ENCODE results near the gene SPAG9.

Gene SPAG9

DNA sequence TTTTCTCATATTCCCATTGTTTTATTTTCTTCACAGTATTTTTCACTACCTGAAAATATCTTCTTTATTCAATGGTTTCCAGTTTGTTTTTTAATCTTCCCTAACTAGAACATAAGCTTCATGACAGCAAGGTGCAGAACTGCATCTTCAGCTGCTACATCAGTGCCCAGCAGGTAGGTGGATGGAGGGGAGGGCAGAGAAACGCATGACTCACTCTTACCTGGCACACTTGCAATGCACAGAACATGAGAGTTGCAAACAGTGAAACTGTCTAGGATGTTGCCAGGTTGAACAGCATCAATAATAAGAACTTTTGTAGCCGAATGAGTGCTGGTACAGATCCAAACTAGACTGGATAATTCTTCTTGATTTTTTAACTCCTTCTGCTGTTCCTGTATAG is 127.1 kb downstream of the SPAG9 start:
- DNase-seq = no peak
- Mint-ChIP-seq H3K27me3 (no peaks in the 10 kb centered on the region), H3K9me3 (no peaks in the 10 kb centered on the region), H3K4me1 (no peaks in the 10 kb centered on the region), H3K36me3 (peaks cover 41% of the 10 kb centered on the region), H3K27ac (no peak overlapping the region), H3K4me3 (no peak overlapping the region)
- CTCF ChIA-PET = no interaction called here

DNA sequence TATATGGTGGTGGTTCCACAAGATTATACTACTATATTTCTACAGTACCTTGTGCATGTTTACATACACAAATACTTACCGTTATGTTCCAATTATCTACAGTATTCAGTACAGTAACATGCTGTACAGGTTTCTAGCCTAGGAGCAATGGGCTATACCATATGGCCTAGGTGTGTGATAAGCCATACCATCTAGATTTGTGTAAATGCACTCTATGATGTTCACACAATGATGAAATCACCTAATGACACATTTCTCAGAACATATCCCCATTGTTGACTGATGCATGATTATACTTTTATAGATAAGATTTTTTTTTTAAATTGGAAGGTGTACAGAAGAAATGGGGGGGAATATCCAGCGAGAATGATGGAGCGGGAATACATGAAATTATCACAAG is 131.5 kb downstream of the SPAG9 start:
- Mint-ChIP-seq H3K4me1 (no peaks in the 10 kb centered on the region), H3K4me3 (no peak overlapping the region), H3K36me3 (peaks cover 47% of the 10 kb centered on the region), H3K9me3 (no peaks in the 10 kb centered on the region), H3K27ac (no peak overlapping the region), H3K27me3 (no peaks in the 10 kb centered on the region)
- CTCF ChIA-PET = no interaction called here
- DNase-seq = no peak

DNA sequence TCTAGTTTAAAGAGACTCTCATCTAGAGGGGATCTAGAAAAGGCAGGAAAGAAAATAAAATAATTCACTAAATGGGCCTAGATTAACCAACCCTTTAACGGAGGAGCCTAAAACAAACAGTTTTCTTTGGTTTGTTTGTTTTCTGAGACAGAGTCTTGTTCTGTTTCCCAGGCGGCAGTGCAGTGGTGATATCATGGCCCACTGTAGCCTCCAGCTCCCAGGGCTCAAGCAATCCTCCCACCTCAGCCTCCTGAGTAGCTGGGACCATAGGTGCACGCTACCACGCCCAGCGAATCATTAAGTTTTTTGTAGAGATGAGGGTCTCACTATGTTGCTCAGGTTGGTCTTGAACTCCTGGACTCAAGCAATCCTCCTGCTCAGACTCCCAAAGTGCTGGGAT is 132.2 kb downstream of the SPAG9 start:
- no peak overlapping the region for H3K27ac Mint-ChIP-seq
- no peak for DNase-seq
- no peaks in the 10 kb centered on the region for H3K4me1 Mint-ChIP-seq
- H3K36me3 Mint-ChIP-seq = peaks cover 43% of the 10 kb centered on the region
- no peaks in the 10 kb centered on the region for H3K27me3 Mint-ChIP-seq
- H3K9me3 Mint-ChIP-seq = no peaks in the 10 kb centered on the region
- no peak overlapping the region for H3K4me3 Mint-ChIP-seq
- CTCF ChIA-PET = no interaction called here

DNA sequence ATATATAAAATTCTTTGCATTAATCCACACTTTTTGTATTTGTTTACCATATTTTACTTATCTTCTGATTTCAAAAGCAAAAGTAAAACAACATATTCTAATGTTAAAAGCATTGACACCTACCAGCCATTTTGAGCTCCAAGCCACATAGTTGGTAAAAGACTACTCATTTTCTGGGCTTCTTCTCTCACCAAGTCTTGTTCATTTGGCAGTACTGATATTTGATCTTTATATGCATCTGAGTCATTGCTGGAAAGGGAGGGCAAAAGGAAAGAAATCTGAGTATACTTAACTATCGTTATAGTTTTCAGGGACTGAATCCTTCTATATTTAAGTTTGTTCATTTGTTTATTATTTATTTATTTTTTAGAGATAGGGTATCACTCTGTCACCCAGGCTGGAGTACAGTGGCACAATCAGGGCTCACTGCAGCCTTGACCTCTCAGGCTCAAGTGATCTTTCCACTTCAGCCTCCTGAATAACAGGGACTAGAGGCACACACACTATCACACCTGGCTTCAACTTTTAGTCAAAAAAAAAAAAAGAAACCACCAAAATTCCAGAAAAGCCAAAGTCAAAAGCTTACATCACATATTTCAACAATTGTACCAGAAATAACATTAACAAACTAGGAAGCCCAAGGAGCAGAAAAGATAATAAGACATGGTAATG is 133.5 kb downstream of the SPAG9 start:
- Mint-ChIP-seq H3K9me3 (no peaks in the 10 kb centered on the region), H3K4me3 (no peak overlapping the region), H3K36me3 (peaks cover 38% of the 10 kb centered on the region), H3K27ac (no peak overlapping the region), H3K27me3 (no peaks in the 10 kb centered on the region), H3K4me1 (no peaks in the 10 kb centered on the region)
- no peak for DNase-seq
- CTCF ChIA-PET = no interaction called here

DNA sequence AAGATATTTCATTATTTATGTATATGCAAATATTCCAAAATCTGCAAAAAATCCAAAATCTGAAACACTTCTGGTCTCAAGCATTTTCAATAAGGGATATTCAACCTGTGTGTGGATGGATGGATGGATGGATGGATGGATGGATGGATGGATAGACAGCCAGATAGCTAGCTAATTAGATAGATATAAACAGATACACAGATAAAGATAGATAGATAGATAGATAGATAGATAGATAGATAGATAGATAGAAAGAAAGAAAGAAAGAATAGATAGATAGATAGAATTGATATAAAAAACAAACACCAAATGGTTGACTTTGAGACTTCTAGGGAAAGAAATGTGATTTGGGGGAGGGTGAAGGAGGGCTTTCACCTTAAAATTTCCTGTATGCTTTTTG is 139.4 kb downstream of the SPAG9 start:
- H3K27me3 Mint-ChIP-seq = no peaks in the 10 kb centered on the region
- peaks cover 39% of the 10 kb centered on the region for H3K36me3 Mint-ChIP-seq

DNA sequence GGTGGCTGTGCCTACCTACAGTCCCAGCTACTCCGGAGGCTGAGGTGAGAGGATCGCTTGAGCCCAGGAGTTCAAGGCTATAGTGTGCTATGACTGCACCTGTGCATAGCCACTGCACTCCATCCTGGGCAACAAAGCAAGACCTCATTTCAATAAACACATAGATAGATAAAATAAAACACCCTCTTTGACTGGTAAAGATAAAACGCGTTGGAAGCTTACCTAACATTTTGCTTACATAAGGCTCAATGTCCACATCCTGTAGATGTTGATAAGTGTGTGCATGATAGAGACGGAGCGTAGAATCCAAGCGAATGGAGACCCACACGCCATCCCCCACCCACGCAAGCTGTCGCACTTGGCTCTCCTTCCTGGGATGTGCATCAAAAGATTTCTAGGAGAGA is 141.1 kb downstream of the SPAG9 start:
- CTCF ChIA-PET = no interaction called here
- H3K36me3 Mint-ChIP-seq = peaks cover 35% of the 10 kb centered on the region
- peaks cover 18% of the 10 kb centered on the region for H3K4me1 Mint-ChIP-seq
- H3K27me3 Mint-ChIP-seq = no peaks in the 10 kb centered on the region
- DNase-seq = no peak
- H3K4me3 Mint-ChIP-seq = no peak overlapping the region
- H3K27ac Mint-ChIP-seq = no peak overlapping the region
- no peaks in the 10 kb centered on the region for H3K9me3 Mint-ChIP-seq

More for the DNA sequence above, 139.4 kb downstream of the SPAG9 start:
- CTCF ChIA-PET = no interaction called here
- Mint-ChIP-seq H3K4me1 (peaks cover 15% of the 10 kb centered on the region), H3K27ac (no peak overlapping the region), H3K4me3 (no peak overlapping the region), H3K9me3 (no peaks in the 10 kb centered on the region)
- no peak for DNase-seq

DNA sequence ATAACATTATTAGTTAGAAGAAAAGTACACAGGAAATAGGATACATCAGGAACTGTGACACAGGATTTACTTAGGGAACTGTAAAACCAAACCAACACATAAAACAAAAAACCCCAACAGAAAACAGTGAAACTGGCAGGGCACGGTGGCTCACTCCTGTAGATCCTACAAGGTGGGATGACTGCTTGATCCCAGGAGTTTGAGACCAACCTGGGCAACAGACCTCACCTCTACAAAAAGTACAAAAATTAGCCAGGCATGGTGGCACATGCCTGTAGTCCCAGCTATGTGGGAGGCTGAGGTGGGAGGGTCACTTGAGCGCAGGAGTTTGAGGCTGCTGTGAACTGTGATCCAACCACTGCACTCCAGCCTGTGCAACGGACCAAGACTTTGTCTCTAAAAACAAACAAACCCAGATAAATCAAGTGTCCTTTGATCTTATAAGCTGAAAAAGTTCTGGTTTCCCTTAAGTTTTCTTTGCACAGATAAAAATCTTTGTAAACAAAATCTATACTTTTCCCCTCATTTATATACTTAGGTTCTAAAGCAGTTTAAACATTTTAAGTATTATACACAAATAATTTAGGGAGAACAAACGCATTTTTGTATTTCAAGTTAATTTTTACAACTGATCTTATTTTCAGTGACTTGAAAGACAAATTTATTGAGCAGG is 143.0 kb downstream of the SPAG9 start:
- Mint-ChIP-seq H3K9me3 (no peaks in the 10 kb centered on the region), H3K36me3 (peaks cover 45% of the 10 kb centered on the region), H3K27ac (peak overlapping the region; percentile 88), H3K27me3 (no peaks in the 10 kb centered on the region), H3K4me3 (no peak overlapping the region), H3K4me1 (peaks cover 19% of the 10 kb centered on the region)
- no peak for DNase-seq
- CTCF ChIA-PET = interaction anchor here (0.6 to 1.5 kb wide), 6 partner anchors 79 to 193 kb away, joined by 3 to 8 read pairs (median 3); partner anchors contain the start of gene NME1

DNA sequence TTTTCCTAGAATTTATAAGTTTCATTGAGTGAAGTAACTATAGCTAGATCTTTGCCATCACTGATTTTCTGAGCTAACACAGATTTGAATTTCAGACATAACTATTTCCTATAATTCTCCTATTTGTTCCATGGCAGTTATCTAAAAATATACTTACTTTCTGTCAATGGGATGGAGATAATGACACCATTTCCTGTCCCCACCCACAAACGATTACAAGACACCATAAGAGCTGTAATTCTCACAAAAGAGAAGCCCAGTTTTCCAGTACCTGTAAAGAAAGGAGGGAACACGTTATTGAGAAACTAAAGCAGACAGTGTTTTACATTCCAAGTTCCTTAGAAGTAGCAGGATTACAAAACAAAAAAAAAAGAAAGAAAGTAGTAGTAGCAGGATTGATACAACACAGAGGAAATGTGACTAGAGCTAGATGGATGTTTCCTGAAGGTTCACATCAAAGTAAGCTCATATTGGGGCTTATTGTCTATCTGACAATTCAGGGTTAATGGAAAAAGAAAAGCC is 143.7 kb downstream of the SPAG9 start:
- H3K27ac Mint-ChIP-seq = peak overlapping the region; percentile 88
- CTCF ChIA-PET = interaction anchor here (0.6 to 1.5 kb wide), 5 partner anchors 80 to 176 kb away, joined by 3 to 8 read pairs (median 3); partner anchors contain the start of gene NME1
- peaks cover 45% of the 10 kb centered on the region for H3K36me3 Mint-ChIP-seq
- peaks cover 19% of the 10 kb centered on the region for H3K4me1 Mint-ChIP-seq
- no peaks in the 10 kb centered on the region for H3K27me3 Mint-ChIP-seq
- no peaks in the 10 kb centered on the region for H3K9me3 Mint-ChIP-seq
- DNase-seq = no peak
- H3K4me3 Mint-ChIP-seq = no peak overlapping the region

DNA sequence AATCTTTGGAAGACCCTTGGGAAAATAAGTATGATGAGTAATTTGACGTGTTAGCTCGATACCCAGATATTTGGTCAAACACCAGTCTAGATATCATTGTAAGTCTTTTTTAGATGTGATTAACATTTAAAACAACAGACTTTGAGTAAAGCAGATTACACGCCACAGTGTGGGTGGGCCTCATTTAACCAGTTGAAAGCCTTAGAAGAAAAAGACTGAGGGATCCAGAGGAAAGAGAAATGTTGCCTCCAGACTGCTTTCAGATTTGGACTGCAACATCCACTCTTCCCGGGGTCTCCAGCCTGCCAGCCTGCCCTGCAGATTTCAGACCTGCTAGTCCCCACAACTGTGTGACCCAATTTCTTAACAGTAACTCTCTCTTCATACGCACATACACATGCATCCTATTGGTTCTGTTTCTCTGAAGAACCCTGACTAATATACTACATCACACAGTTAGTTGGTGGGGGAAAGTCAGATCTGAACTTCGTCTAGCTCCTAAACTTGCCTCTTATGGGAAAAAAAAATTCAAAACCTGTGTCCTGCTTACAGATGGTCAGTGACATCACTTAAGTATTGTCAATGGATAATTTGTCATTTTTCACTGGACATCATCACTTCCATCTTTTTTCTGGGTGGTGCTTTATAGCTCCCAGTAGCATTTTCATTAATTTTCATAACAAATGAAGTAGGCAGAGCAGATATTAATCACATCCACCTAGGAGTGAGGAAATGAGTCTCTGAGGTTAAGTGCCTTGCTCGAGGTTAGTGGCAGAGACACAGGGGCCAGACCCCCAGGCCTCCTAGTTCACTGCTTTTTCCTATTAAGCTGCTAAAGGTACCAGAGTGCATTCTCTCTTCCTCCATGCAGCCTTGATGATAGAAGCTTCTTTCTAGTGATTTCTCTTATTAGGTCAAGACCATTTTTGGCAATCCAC is 146.8 kb downstream of the SPAG9 start:
- CTCF ChIA-PET = no interaction called here
- H3K27me3 Mint-ChIP-seq = no peaks in the 10 kb centered on the region
- H3K27ac Mint-ChIP-seq = no peak overlapping the region
- peaks cover 19% of the 10 kb centered on the region for H3K4me1 Mint-ChIP-seq
- DNase-seq = no peak
- H3K9me3 Mint-ChIP-seq = no peaks in the 10 kb centered on the region
- peaks cover 47% of the 10 kb centered on the region for H3K36me3 Mint-ChIP-seq
- H3K4me3 Mint-ChIP-seq = no peak overlapping the region

DNA sequence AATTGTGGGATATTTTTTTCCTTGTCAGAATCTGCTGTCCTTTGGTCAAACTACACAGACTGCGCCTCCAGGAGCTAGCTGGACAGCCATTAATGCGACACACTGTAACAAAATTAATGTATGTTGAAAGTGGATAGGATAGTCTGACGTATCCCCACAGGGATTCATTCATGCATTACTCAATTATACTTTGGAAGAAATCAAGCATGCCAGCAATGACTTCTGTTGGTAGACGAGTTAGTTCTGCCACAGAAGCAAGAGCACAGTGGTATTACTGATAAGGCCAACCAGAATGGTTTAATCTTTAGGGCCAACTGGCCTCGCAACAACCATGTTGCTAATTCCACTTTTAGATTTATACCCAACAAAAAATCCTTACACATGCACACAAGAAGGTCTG is 148.1 kb downstream of the SPAG9 start:
- H3K4me1 Mint-ChIP-seq = peaks cover 15% of the 10 kb centered on the region
- no peaks in the 10 kb centered on the region for H3K27me3 Mint-ChIP-seq
- H3K4me3 Mint-ChIP-seq = no peak overlapping the region
- peaks cover 42% of the 10 kb centered on the region for H3K36me3 Mint-ChIP-seq
- no peak overlapping the region for H3K27ac Mint-ChIP-seq
- CTCF ChIA-PET = no interaction called here
- H3K9me3 Mint-ChIP-seq = no peaks in the 10 kb centered on the region
- no peak for DNase-seq

DNA sequence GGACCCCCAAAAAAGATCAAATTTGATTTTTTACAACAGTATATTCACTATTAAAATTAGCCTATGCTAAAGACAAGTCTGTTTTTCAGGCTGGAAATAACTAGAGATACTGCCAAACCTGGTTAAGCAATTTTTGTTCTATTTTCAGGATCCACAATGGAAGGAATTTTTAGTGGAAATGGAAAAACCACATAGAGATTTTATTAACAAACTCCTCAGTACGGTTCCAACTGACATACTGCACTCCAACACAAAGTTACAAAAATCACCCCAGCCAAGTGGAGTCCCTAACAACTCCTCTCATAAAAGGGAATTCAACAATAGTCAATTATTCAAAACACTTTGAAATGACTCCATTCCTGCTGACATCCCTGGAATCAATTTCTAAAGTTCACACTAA is 152.9 kb downstream of the SPAG9 start:
- no peaks in the 10 kb centered on the region for H3K9me3 Mint-ChIP-seq
- no peak for DNase-seq
- H3K4me1 Mint-ChIP-seq = peaks cover 12% of the 10 kb centered on the region
- no peak overlapping the region for H3K27ac Mint-ChIP-seq
- CTCF ChIA-PET = interaction anchor here (1.1 kb wide), 1 partner anchor 107 kb away, joined by 3 read pairs; no protein-coding TSS in a partner anchor
- H3K36me3 Mint-ChIP-seq = peaks cover 40% of the 10 kb centered on the region
- H3K27me3 Mint-ChIP-seq = no peaks in the 10 kb centered on the region
- H3K4me3 Mint-ChIP-seq = no peak overlapping the region

DNA sequence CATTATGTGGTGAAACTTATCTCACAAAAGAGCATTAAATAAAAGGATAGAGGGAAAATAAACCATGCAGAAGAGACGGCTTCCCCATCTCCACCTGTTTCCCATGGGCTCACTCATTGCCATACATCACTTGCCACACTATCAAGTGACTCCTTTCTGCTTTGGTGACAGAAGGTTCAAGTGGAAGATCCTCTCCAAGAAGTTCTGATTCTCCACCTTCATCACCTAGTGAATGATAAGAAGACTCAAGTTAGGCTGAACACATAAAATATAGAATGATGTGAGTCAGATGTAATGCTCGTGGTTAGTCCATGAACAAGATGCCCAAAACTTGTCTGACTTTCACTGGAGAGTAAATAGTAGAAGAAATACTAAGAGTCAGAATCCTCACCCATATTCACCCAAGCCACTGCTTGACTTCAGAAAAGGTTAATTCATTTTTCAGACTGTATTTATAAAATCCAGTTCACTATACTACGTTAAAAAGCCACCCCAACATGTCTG is 154.5 kb downstream of the SPAG9 start:
- Mint-ChIP-seq H3K36me3 (peaks cover 41% of the 10 kb centered on the region), H3K4me1 (peaks cover 12% of the 10 kb centered on the region), H3K27ac (peak overlapping the region; percentile 5), H3K27me3 (no peaks in the 10 kb centered on the region), H3K9me3 (no peaks in the 10 kb centered on the region), H3K4me3 (no peak overlapping the region)
- DNase-seq = no peak
- CTCF ChIA-PET = interaction anchor here (1.6 to 2.0 kb wide), 3 partner anchors 9 to 113 kb away, joined by 4 to 12 read pairs (median 4); no protein-coding TSS in a partner anchor

DNA sequence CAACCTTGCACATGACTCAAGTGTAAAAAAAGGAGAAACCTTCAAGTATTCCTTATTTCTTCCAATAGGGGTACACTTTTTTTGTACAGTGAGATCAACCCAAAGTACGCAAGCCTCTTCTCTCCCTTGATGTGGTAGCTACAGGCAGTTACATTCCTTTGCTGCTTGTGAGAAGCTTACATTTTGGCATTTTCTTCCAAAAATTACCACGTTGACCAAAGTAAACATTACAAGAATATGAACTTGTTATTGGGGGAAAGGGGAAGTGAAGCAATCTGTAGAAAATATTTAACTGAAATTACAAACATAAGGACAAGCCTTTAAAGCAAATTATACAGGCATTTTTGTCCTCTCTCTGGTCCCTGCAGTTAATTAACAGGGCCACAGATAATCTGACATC is 157.5 kb downstream of the SPAG9 start:
- peaks cover 27% of the 10 kb centered on the region for H3K36me3 Mint-ChIP-seq
- no peak for DNase-seq
- no peaks in the 10 kb centered on the region for H3K27me3 Mint-ChIP-seq
- no peak overlapping the region for H3K27ac Mint-ChIP-seq
- H3K9me3 Mint-ChIP-seq = no peaks in the 10 kb centered on the region
- no peak overlapping the region for H3K4me3 Mint-ChIP-seq
- CTCF ChIA-PET = interaction anchor here (0.6 to 2.6 kb wide), 2 partner anchors 96 to 111 kb away, joined by 3 to 15 read pairs; no protein-coding TSS in a partner anchor
- peaks cover 12% of the 10 kb centered on the region for H3K4me1 Mint-ChIP-seq
